H1 (cell line): Measurements from ENCODE around the gene ACTL6A. TPM values are rescaled to one million over a fixed set of nuclear protein-coding genes. Genes with fewer than 3 reads are reported as not detected.

Experiments used
- BCL11A ChIP-seq, 2 experiments: IDR thresholded peaks; one replicate each; pipeline ENCODE4 v1.6.1; 2011; ENCODE audit warnings: low read depth in 2 of 2, low read length in 2 of 2, mild to moderate bottlenecking in 2 of 2
- BRCA1 ChIP-seq: IDR thresholded peaks from 2 replicates; pipeline ENCODE4 v1.6.1; 2012; ENCODE audit warnings: low read depth, low read length, improper control_type of control experiment
- CEBPB ChIP-seq: IDR thresholded peaks from 2 replicates; pipeline ENCODE4 v1.6.1; 2012; ENCODE audit warnings: low read depth, low read length
- CREB1 ChIP-seq: IDR thresholded peaks from 2 replicates; pipeline ENCODE4 v1.6.1; 2012; ENCODE audit warnings: inconsistent platforms
- CTBP2 ChIP-seq: IDR thresholded peaks from 2 replicates; pipeline ENCODE4 v1.7.0; 2011; ENCODE audit warnings: borderline replicate concordance, mild to moderate bottlenecking, moderate library complexity, mixed read lengths, low read length; ENCODE audit not compliant: insufficient read depth, insufficient read length
- EZH2 ChIP-seq: fragments of 200-600 bp; sonication (generic); IDR thresholded peaks from 2 replicates; pipeline ENCODE4 v1.7.1; 2012; ENCODE audit warnings: low read depth, mild to moderate bottlenecking, moderate library complexity, low read length, inconsistent platforms; ENCODE audit not compliant: severe bottlenecking
- FOSL1 ChIP-seq: IDR thresholded peaks from 2 replicates; pipeline ENCODE4 v1.6.1; 2011; ENCODE audit warnings: mild to moderate bottlenecking, low read depth, low read length, moderate library complexity; ENCODE audit not compliant: insufficient read depth
- HDAC6 ChIP-seq: IDR thresholded peaks from one replicate; pipeline ENCODE4 v1.7.1; 2012; ENCODE audit warnings: low read depth, mild to moderate bottlenecking, inconsistent platforms, low read length, moderate library complexity
- KDM4A ChIP-seq: IDR thresholded peaks from one replicate; pipeline ENCODE4 v1.7.1; 2012; ENCODE audit warnings: low read depth, mild to moderate bottlenecking, moderate library complexity, low read length, inconsistent platforms; ENCODE audit not compliant: severe bottlenecking
- KDM5A ChIP-seq: fragments of 200-600 bp; IDR thresholded peaks from 2 replicates; pipeline ENCODE4 v1.7.1; 2012; ENCODE audit warnings: mild to moderate bottlenecking, low read length, inconsistent platforms, mixed read lengths
- NRF1 ChIP-seq: IDR thresholded peaks from 2 replicates; pipeline ENCODE4 v1.6.1; 2011; ENCODE audit warnings: mild to moderate bottlenecking, low read depth, low read length, improper control_type of control experiment
- POLR2AphosphoS5 ChIP-seq: IDR thresholded peaks from 2 replicates; pipeline ENCODE4 v1.6.1; 2011; ENCODE audit warnings: low read depth, low read length
- POU5F1 ChIP-seq: IDR thresholded peaks from 2 replicates; pipeline ENCODE4 v1.6.1; 2011; ENCODE audit warnings: low read depth, mild to moderate bottlenecking, low read length, moderate library complexity
- RBBP5 ChIP-seq: IDR thresholded peaks from 2 replicates; pipeline ENCODE4 v1.7.1; 2012; ENCODE audit warnings: low read depth, mild to moderate bottlenecking, inconsistent platforms, low read length, moderate library complexity, borderline replicate concordance
- RNF2 ChIP-seq: fragments of 200-900, 300-1000 bp; sonication (generic); IDR thresholded peaks from 2 replicates; pipeline ENCODE4 v1.7.1; 2016; ENCODE audit warnings: borderline replicate concordance, low read depth, mild to moderate bottlenecking, antibody characterized with exemption, low read length; ENCODE audit not compliant: poor library complexity, severe bottlenecking; ENCODE audit errors: missing control alignments
- RXRA ChIP-seq: IDR thresholded peaks from 2 replicates; pipeline ENCODE4 v1.6.1; 2011; ENCODE audit warnings: low read depth, mild to moderate bottlenecking, low read length, moderate library complexity; ENCODE audit not compliant: insufficient read depth
- SIX5 ChIP-seq: IDR thresholded peaks from 2 replicates; pipeline ENCODE4 v1.6.1; 2011; ENCODE audit warnings: mild to moderate bottlenecking, low read depth, low read length
- SP4 ChIP-seq: IDR thresholded peaks from 2 replicates; pipeline ENCODE4 v1.6.1; 2012; ENCODE audit warnings: low read length, inconsistent platforms
- TCF12 ChIP-seq: IDR thresholded peaks from 2 replicates; pipeline ENCODE4 v1.6.1; 2011; ENCODE audit warnings: low read depth, mild to moderate bottlenecking, low read length
- YY1 ChIP-seq: IDR thresholded peaks from 2 replicates; pipeline ENCODE4 v1.6.1; 2011; ENCODE audit warnings: low read depth, mild to moderate bottlenecking, low read length
- polyA plus RNA-seq, 7 experiments: library from polyadenylated mRNA; depleted of rRNA in 3 of 7; stranded (reverse) in 5 of 7; unstranded in 2 of 7; fragments of >200 nt in 5 of 7; fragments of 200-250 nt in 2 of 7; gene quantifications; 1 replicate in 5 of 7; 2 replicates in 1 of 7; 4 replicates in 1 of 7; pipeline versions ENCODE4 v1.2.1 to v1.2.3, GENCODE V29; 2011 to 2013; ENCODE audit warnings: missing spikeins in 2 of 7, mixed read lengths in 2 of 7
- total RNA-seq: library from RNA; stranded (reverse); fragmentation: NEBNext Ultra II Directional; extraction: Animal tissue kit (Norgen Biotek cat#: 25700); gene quantifications from 2 replicates; pipeline ENCODE4 v1.2.1, GENCODE V29; 2021
- TF ChIP-seq, protein P1 (sequence below): IDR thresholded peaks from 2 replicates; pipeline ENCODE4 v1.6.1; 2012; ENCODE audit warnings: inconsistent platforms
- TF ChIP-seq, protein P2 (sequence below): IDR thresholded peaks from 2 replicates; pipeline ENCODE4 v1.6.1; 2011; ENCODE audit warnings: low read depth, mild to moderate bottlenecking, low read length; ENCODE audit not compliant: insufficient read depth
- TF ChIP-seq, protein P3 (sequence below): IDR thresholded peaks from 2 replicates; pipeline ENCODE4 v1.6.1; 2012; ENCODE audit warnings: low read length, inconsistent platforms

Gene ACTL6A
- total and polyA plus RNA-seq, 2 of the 8 experiments (the other 6 are each of a cell fraction or from before 2014, with no cell fraction given), result 76.9 to 99.5 TPM

DNA sequence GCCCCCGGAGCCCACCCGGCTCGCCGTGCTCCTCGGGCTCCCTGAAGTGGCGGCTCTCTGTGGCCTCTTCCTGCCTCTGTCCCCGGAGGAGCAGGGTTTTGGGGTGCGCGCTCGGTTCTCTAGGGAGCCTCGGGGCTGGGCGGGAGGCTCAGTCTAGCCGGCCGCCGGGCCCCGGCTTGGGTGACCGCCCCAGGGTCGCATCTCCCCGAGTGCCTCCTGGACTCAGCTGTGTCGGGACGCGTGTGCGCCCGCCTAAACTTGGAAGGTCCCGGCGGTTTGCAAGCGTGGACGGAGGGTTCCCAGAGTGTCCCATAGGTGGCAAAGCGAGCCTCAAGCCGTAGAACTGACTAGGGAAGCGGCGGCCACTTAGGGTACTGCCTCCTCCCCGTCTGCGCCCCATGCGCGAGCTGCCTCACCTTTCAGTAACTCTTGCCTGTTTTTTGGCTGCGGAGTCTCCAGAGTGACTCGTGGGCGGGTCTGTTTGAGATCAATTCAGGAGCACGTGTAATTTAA lies 601 bp downstream of the ACTL6A start (continued):
- TF ChIP-seq, protein P1, sequence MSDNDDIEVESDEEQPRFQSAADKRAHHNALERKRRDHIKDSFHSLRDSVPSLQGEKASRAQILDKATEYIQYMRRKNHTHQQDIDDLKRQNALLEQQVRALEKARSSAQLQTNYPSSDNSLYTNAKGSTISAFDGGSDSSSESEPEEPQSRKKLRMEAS, result peak; percentile 68
- no peak for TF ChIP-seq BRCA1
- peak; percentile 43; the same call in 1 of the 2 replicates for TF ChIP-seq CREB1
- TF ChIP-seq BCL11A (IDR thresholded peaks at IDR 0.05; ENCODE audit: low read depth in 2 of 2, low read length in 2 of 2), result no peak
- no peak for TF ChIP-seq RXRA
- TF ChIP-seq, protein P2, sequence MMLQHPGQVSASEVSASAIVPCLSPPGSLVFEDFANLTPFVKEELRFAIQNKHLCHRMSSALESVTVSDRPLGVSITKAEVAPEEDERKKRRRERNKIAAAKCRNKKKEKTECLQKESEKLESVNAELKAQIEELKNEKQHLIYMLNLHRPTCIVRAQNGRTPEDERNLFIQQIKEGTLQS, result no peak
- no peak for TF ChIP-seq CEBPB
- no peak for TF ChIP-seq CTBP2
- TF ChIP-seq EZH2, result no peak
- TF ChIP-seq TCF12, result no peak
- TF ChIP-seq RBBP5, result peak; percentile 61; the same call in 1 of the 2 replicates
- TF ChIP-seq NRF1, result no peak
- no peak for TF ChIP-seq HDAC6
- no peak for TF ChIP-seq SP4
- no peak for TF ChIP-seq FOSL1
- no peak for TF ChIP-seq SIX5
- no peak for TF ChIP-seq KDM4A
- TF ChIP-seq KDM5A, result no peak
- no peak for TF ChIP-seq RNF2
- peak; percentile 85 for TF ChIP-seq POLR2AphosphoS5
- TF ChIP-seq, protein P3, sequence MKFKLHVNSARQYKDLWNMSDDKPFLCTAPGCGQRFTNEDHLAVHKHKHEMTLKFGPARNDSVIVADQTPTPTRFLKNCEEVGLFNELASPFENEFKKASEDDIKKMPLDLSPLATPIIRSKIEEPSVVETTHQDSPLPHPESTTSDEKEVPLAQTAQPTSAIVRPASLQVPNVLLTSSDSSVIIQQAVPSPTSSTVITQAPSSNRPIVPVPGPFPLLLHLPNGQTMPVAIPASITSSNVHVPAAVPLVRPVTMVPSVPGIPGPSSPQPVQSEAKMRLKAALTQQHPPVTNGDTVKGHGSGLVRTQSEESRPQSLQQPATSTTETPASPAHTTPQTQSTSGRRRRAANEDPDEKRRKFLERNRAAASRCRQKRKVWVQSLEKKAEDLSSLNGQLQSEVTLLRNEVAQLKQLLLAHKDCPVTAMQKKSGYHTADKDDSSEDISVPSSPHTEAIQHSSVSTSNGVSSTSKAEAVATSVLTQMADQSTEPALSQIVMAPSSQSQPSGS, result no peak
- TF ChIP-seq POU5F1, result no peak
- no peak for TF ChIP-seq YY1
